Hypothalamus (tissue), 51 donors: ENCODE results near the gene S100Z.
A peak's percentile ranks its signal among the peaks of the same experiment; 100 is the strongest.
"Not testable (repeated sequence)": the region's sequence is repeated elsewhere in the genome, so short reads cannot be mapped to it uniquely, and the experiment has no call there.

Experiments
- DNase-seq, 51 donors: peaks; one replicate each; lab custom pipeline; 2025; lab: John Stamatoyannopoulos, UW

The S100Z gene

GRCh38 chr5:76822105-76822731, 27.6 kb upstream of the S100Z start:
- DNase-seq, result not testable (repeated sequence)

GRCh38 chr5:76826416-76826815, 23.4 kb upstream of the S100Z start:
- not testable (repeated sequence) for DNase-seq

DNA sequence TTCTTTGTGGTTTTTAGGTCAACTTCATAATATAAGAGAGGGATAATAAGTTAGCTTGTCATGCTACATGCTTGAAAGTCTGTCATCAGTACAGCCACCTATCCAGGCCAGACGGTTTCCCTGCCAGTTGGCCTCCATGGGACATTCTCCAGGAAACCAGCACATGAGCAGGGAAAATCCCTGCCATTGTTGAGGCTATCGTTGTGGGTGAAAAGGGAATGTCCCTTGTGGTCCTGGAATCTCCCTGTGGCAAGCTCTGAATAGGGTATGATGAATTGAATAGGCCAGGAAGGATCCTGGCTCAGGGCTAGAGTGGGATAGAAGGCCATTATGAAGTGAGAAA, 18.7 kb upstream of the S100Z start:
- no peak for DNase-seq

DNA sequence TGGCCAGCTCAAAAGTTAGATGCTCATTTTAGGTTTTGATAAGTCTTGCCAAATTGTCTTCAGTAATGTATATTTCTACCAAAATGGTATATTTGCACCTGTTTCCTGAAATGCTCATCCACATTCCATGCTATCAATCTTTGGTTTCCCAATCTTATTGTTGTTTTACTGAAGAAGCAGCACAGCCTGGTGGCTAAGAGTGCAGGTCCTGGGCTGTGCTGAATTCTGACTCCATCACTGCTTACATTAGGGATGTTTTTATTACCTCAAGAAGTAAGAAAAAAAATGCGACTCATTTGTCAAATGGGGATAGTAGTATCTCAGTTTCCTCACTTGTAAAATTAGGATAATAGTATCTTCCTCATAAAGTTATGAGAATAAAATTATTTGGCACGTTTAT, 13.6 kb upstream of the S100Z start:
- no peak for DNase-seq

DNA sequence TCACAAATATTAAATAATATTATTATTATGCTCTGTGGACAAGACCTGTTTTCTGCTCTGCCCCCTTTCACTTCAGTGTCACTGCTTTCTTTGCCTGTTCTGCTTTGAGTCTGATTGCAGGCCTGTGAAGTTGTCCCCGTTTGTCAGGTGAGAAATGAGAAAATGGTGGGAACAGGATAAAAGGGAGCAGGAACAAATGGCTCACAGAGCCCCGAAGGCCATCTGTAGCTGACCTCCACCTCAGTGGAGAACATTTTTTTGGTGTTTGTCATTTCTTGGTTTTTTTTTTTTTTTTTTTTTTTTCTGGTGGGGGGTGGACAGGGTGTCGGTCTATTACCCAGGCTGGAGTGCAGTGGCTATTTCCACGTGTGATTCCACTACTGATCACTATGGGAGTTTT, 13.2 kb upstream of the S100Z start:
- no peak for DNase-seq

DNA sequence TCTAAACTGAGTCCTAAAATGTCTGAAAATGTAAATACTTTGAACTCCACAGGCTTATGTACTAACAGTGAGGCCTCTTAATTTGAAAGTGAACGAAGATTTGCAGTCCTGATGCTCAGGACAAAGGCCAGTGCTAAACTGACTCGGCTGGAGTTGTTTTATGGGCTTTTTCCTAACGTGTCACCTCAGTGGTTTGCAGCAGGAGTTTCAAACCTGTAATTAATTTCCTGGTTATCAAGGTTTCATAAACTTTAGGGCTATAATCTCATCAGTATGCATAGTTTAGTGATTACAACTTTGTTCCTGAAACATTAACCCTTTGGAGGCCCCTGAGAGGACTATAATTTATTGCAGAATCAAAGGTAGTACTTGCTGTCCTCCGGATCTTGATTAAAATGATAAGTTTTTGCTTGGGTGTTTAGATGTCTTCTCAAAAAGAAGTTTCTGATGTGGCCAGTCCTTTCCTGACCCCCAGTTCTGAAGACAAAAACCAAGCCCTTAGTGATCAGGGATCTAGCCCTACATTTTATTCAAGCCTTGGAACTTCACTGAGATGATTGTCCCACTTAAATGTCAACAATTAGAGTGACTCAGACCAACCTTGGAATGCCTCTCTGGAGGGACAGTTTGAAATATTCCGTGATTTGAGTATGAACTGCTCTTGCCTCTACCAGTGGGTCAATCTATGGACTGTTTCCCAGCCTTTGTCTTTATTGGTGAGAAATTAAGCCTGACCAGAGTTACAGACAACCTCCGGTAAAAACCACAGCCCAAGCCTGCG, 11.1 kb upstream of the S100Z start:
- no peak for DNase-seq

- no peak for DNase-seq
These were observed 8.5 kb upstream of the S100Z start for GRCh38 chr5:76841361-76841760.

DNA sequence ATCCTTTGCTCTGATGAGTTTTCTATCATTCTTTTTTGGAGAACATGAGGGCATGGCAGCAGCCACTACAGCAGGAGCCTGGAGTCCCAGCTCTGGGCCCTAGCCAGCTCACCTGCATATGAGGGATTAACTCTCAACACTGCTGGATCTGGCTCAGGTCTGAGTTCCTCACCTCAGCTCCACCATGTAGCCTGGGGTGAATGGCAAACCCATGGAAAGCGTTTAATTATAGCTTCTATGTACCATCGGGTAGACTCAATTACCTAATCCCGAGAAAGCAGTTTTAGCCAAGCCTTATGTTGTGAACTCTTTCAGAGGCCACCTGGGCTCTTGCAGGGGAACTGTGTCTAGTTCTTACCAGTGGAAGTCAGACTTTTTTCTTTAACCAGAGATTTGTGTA, 3.9 kb upstream of the S100Z start:
- DNase-seq, result no peak

- no peak for DNase-seq
These were observed 830 bp downstream of the S100Z start for GRCh38 chr5:76850543-76851145.

- peak in 1 of 51 donors; percentile 3 for DNase-seq
These were observed 2.0 kb downstream of the S100Z start for GRCh38 chr5:76851728-76852369.

DNA sequence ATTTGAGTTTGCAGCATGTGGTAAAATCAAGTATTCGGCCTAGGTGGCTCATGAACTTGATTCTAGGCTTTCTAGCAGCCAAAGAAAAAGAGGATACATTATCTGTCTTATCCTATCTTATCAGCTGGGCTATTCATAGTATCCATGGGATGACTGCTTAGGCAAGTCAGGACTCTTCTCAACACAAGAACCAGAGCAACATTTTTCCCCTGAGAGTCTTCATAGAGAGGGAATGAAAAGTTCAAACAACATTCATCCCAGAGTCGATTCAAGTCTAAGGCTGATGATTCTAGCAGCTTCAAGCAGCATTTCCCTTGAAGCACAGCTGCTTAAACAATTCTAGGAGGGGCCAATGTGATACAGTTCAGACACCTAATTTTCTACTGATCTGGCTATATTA, 3.0 kb downstream of the S100Z start:
- DNase-seq, result no peak

DNA sequence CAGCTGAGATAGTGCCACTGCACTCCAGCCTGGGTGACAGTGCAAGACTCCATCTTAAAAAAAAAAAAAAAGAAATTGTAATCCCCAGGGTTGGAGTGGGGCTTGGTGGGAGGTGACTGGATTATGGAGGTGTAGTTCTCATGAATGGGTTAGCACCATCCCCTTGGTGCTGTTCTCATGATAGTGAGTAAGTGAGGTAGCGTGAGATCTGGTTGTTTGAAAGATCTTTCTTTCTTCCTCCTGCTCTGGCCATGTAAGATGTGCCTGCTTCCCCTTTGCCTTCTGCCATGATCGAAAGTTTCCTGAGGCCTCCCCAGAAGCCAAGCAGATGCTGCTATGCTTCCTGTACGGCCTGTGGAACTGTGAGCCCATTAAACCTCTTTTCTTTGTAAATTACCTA, 3.9 kb downstream of the S100Z start:
- DNase-seq, result not testable (repeated sequence)

DNA sequence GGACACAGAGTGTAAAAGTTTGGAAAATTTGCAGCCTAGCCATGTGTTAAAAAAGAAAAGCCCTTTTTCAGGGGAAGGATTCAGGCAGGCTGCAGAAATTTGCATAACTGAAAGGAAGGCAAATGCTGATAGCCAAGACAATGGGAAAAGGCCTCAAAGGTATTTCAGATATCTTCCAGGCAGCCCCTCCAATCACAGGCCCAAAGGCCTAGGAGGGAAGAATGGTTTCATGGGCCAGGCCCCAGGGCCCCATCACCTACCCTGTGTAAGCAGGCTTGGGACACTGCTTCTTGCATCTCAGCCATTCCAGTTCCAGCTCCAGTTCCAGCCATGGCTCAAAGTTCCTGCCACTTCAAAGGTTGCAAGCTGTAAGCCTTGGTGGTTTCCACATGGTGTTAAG, 4.8 kb downstream of the S100Z start:
- no peak for DNase-seq

DNA sequence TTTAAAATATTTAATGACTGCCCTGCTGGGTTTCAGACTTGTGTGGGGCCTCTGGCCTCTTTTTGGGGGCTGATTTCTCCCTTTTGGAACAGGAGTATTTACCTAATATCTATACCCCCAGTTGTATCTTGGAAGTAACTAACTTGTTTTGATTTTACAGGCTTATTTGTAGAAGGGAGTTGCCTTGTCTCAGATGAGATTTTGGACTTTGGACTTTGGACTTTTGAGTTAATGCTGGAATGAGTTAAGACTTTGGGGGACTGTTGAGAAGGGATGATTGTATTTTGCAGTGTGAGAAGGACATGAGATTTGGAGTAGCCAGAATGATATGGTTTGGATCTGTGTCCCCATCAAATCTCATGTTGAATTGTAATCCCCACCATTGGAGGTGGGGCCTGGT, 5.7 kb downstream of the S100Z start:
- DNase-seq, result not testable (repeated sequence)

- peak in 5 of 51 donors; percentile 6 to 13 (median 7) for DNase-seq
These were observed 6.1 kb downstream of the S100Z start for GRCh38 chr5:76855961-76856360.

GRCh38 chr5:76856800-76857199, 7.0 kb downstream of the S100Z start:
- DNase-seq, result not testable (repeated sequence)

DNA sequence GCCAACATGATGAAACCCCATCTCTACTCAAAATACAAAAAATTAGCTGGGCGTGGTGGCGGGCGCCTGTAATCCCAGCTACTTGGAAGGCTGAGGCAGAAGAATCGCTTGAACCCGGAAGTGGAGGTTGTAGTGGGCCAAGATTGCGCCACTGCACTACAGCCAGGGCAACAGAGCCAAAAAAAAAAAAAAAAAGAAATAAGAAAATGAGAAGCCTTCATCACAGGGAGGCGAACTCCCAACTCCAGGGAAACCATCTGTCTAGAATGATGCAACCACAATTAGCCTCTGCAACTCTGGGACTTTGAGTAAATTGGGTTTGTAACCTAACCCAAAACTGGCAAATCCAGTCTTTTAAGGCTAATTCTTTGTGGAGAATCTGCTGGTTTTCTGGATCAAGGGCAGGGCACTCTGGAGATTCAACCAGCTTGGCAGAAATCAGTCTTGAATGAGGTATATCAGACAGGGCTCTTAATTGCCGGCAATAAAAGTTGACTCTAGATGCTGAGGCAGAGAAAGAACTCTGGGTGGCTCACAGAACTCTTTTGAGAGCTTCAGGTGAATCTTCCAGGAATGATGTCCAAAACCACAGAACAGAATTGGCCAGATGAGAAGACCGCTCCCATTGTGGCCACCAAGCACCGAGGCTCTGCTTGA, 9.9 kb downstream of the S100Z start:
- no peak for DNase-seq

GRCh38 chr5:76861612-76862011, 11.8 kb downstream of the S100Z start:
- DNase-seq, result no peak

- DNase-seq, result no peak
These were observed 13.2 kb downstream of the S100Z start for GRCh38 chr5:76863001-76863400.

- no peak for DNase-seq
These were observed 16.7 kb downstream of the S100Z start for GRCh38 chr5:76866503-76866902.

DNA sequence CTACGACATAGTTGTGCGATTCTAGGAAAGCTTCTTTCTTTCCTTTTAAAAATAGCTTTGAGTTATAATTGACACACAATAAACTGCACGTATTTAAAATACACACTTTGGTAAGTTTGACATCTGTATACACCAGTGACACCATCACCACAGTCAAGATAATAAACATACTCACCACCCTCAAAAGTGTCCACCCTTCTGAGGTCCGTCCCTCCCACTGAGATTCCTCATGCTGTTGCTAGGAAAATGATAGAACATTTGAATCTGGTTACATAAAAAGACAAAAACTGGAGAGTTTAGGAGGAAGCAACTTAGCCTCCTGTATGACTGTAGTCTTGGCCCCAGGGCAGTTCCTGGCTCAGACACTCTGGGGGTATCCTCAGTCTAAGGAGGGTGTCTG, 17.2 kb downstream of the S100Z start:
- no peak for DNase-seq
